Left kidney (tissue), 2 donors: ENCODE data around the gene ZFX. TPM values are rescaled to one million over a fixed set of nuclear protein-coding genes. Genes with fewer than 3 reads are reported as not detected.
"Not testable (repeated sequence)": the region's sequence is repeated elsewhere in the genome, so short reads cannot be mapped to it uniquely, and the experiment has no call there.

ENCODE experiments used
- DNase-seq: peaks from one replicate; pipeline ENCODE4 v3.0.0-alpha.2; 2013
- polyA plus RNA-seq: library from polyadenylated mRNA; unstranded; fragments of 120-200 nt; gene quantifications from one replicate; pipeline ENCODE4 v1.2.1, GENCODE V29; 2013; ENCODE audit not compliant: insufficient read length

Gene ZFX
- polyA plus RNA-seq, 1 donor: 36.1 TPM

GRCh38 chrX:24150898-24151297, 1.4 kb downstream of the ZFX start:
- no peak for DNase-seq

- no peak for DNase-seq
Observed at GRCh38 chrX:24151513-24151912, 2.0 kb downstream of the ZFX start.

- DNase-seq: no peak
Observed at GRCh38 chrX:24153178-24153795, 3.8 kb downstream of the ZFX start.

- DNase-seq: no peak
Observed at GRCh38 chrX:24153796-24154189, 4.3 kb downstream of the ZFX start.

- no peak for DNase-seq
Observed at GRCh38 chrX:24154490-24155034, 5.0 kb downstream of the ZFX start.

- DNase-seq: not testable (repeated sequence)
Observed at GRCh38 chrX:24155747-24156146, 6.2 kb downstream of the ZFX start.

- no peak for DNase-seq
Observed at GRCh38 chrX:24156177-24156576, 6.6 kb downstream of the ZFX start.

GRCh38 chrX:24158881-24159280, 9.4 kb downstream of the ZFX start:
- no peak for DNase-seq

- no peak for DNase-seq
Observed at GRCh38 chrX:24166078-24166477, 16.5 kb downstream of the ZFX start.

- DNase-seq: no peak
Observed at GRCh38 chrX:24167719-24168472, 18.4 kb downstream of the ZFX start.

GRCh38 chrX:24168807-24169206, 19.3 kb downstream of the ZFX start:
- no peak for DNase-seq

GRCh38 chrX:24169211-24169610, 19.7 kb downstream of the ZFX start:
- no peak for DNase-seq

GRCh38 chrX:24173115-24173847, 23.8 kb downstream of the ZFX start:
- no peak for DNase-seq

GRCh38 chrX:24175276-24175675, 25.7 kb downstream of the ZFX start:
- DNase-seq: no peak

GRCh38 chrX:24178441-24178840, 28.9 kb downstream of the ZFX start:
- no peak for DNase-seq

GRCh38 chrX:24184018-24184417, 34.5 kb downstream of the ZFX start:
- DNase-seq: no peak

GRCh38 chrX:24186483-24186882, 37.0 kb downstream of the ZFX start:
- no peak for DNase-seq

GRCh38 chrX:24186986-24187385, 37.5 kb downstream of the ZFX start:
- no peak for DNase-seq

GRCh38 chrX:24189490-24189889, 40.0 kb downstream of the ZFX start:
- no peak for DNase-seq

- no peak for DNase-seq
Observed at GRCh38 chrX:24190500-24191156, 41.1 kb downstream of the ZFX start.

GRCh38 chrX:24196509-24196908, 47.0 kb downstream of the ZFX start:
- no peak for DNase-seq

- no peak for DNase-seq
Observed at GRCh38 chrX:24198101-24198500, 48.6 kb downstream of the ZFX start.
